ENCODE measurements around the gene ZNF32. TPM values are rescaled to one million over a fixed set of nuclear protein-coding genes. Genes with fewer than 3 reads are reported as not detected.
"Not testable (repeated sequence)": the region's sequence is repeated elsewhere in the genome, so short reads cannot be mapped to it uniquely, and the experiment has no call there.

The ZNF32 gene
- total RNA-seq, 2 experiments from 2014 or later = 18.7 to 19.5 TPM

DNA sequence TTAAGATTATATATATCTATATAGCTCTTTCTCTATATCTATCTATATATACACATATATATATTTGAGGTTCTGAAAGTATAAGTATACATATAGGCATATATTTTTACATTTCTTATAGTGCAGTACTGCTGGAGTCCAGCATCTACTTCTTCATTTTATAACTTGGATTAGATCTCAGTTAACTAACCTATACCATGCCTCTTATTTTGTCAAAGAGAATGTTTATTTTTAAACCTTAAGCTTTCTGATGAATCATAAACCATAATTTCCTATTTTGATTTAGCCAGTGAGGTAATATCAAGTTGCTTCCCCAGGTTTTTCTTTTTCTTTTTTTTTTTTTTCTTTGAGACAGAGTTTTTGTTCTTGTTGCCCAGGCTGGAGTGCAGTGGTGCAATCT lies 8.1 kb downstream of the ZNF32 start:
- Mint-ChIP-seq H3K27ac (no peak overlapping the region), H3K4me3 (no peak overlapping the region), H3K9me3 (peaks cover 25% of the 10 kb centered on the region), H3K4me1 (ENCODE audit: low read depth) (no peaks in the 10 kb centered on the region), H3K36me3 (ENCODE audit: low read depth) (peaks cover 56% of the 10 kb centered on the region), H3K27me3 (no peaks in the 10 kb centered on the region)
- Histone ChIP-seq H3K4me3 (ENCODE audit: low read length) (no peak overlapping the region), H3K4me1 (ENCODE audit: insufficient read depth, low read length) (no peaks in the 10 kb centered on the region), H3K9me3 (ENCODE audit: control insufficient read depth in 1 of 2, insufficient read depth in 1 of 2, low read length in 2 of 2) (peaks cover 26 to 63% of the 10 kb centered on the region in 2 experiments), H3K36me3 (ENCODE audit: insufficient read depth, low read length) (peaks cover 24% of the 10 kb centered on the region), H3K27me3 (ENCODE audit: control insufficient read depth in 1 of 2, insufficient read depth in 2 of 2, low read length in 2 of 2) (no peaks in the 10 kb centered on the region), H3K27ac (ENCODE audit: low read depth in 1 of 2, low read length in 2 of 2) (no peak overlapping the region)
- TF ChIP-seq, protein P1, sequence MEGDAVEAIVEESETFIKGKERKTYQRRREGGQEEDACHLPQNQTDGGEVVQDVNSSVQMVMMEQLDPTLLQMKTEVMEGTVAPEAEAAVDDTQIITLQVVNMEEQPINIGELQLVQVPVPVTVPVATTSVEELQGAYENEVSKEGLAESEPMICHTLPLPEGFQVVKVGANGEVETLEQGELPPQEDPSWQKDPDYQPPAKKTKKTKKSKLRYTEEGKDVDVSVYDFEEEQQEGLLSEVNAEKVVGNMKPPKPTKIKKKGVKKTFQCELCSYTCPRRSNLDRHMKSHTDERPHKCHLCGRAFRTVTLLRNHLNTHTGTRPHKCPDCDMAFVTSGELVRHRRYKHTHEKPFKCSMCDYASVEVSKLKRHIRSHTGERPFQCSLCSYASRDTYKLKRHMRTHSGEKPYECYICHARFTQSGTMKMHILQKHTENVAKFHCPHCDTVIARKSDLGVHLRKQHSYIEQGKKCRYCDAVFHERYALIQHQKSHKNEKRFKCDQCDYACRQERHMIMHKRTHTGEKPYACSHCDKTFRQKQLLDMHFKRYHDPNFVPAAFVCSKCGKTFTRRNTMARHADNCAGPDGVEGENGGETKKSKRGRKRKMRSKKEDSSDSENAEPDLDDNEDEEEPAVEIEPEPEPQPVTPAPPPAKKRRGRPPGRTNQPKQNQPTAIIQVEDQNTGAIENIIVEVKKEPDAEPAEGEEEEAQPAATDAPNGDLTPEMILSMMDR (IDR thresholded peaks at IDR 0.05) = no peak
- POLR2A ChIA-PET = interaction anchor here (2.1 kb wide), 1 partner anchor 8 kb away, joined by 5 read pairs; the partner anchor contains the start of gene ZNF32
- ATAC-seq (ENCODE audit: poor library complexity) (no peak), DNase-seq (no peak)
- intact Hi-C loops (cut with DNase I, micrococcal nuclease) = no loop called here
- CTCF ChIA-PET = no interaction called here

DNA sequence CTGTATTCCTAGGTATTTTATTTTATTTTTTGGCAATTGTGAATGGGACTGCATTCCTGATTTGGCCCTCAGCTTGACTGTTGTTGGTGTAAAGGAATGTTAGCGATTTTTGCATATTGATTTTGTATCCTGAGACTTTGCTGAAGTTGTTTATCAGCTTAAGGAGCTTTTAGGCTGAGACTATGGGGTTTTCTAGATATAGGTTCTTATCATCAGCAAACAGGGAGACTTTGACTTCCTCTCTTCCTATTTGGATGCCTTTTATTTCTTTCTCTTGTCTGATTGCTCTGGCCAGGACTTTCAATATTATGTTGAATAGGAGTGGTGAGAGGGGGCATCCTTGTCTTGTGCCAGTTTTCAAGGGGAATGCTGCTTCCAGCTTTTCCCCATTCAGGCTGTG lies 12.9 kb downstream of the ZNF32 start:
- DNase-seq; intact Hi-C loops (cut with DNase I, micrococcal nuclease); CTCF ChIA-PET; H3K4me1 ChIP-seq (ENCODE audit: insufficient read depth, low read length); H3K27ac ChIP-seq (ENCODE audit: low read depth in 1 of 2, low read length in 2 of 2); H3K27ac Mint-ChIP-seq; POLR2A ChIA-PET; H3K27me3 ChIP-seq (ENCODE audit: control insufficient read depth in 1 of 2, insufficient read depth in 2 of 2, low read length in 2 of 2); H3K4me1 Mint-ChIP-seq (ENCODE audit: low read depth); H3K4me3 Mint-ChIP-seq; H3K4me3 ChIP-seq (ENCODE audit: low read length); H3K27me3 Mint-ChIP-seq; ATAC-seq (ENCODE audit: poor library complexity); H3K36me3 ChIP-seq (ENCODE audit: insufficient read depth, low read length): not testable (repeated sequence)
- H3K9me3 Mint-ChIP-seq = peaks cover 24% of the 10 kb centered on the region
- peaks cover 12 to 15% of the 10 kb centered on the region in 2 experiments for H3K9me3 ChIP-seq (ENCODE audit: control insufficient read depth in 1 of 2, insufficient read depth in 1 of 2, low read length in 2 of 2)
- H3K36me3 Mint-ChIP-seq (ENCODE audit: low read depth) = peaks cover 11% of the 10 kb centered on the region

DNA sequence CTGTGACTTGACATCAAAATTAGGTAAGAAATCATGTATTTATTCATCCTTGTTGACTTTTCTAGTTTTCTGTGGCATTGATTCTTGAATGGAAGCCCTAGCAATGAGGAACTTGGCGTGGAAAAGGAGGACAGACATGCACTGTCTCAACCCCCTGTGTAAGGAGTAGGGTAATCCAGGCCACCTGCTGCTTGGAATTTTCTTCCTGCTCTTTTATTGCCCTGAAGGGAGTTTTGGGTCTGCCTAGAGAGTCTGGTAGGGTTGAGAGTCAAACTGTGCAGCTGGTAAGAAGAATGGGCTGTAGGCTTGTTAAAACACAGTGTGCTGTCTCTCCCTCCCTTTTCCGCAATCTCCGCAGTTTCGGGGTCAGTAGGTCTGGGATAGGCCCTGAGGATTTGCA lies 19.7 kb downstream of the ZNF32 start:
- H3K27me3 Mint-ChIP-seq = no peaks in the 10 kb centered on the region
- Histone ChIP-seq H3K36me3 (ENCODE audit: insufficient read depth, low read length) (no peaks in the 10 kb centered on the region), H3K9me3 (ENCODE audit: control insufficient read depth in 1 of 2, insufficient read depth in 1 of 2, low read length in 2 of 2) (peaks cover 0 to 9% of the 10 kb centered on the region in 2 experiments), H3K27ac (ENCODE audit: low read depth in 1 of 2, low read length in 2 of 2) (no peak overlapping the region), H3K4me1 (ENCODE audit: insufficient read depth, low read length) (no peaks in the 10 kb centered on the region), H3K27me3 (ENCODE audit: control insufficient read depth in 1 of 2, insufficient read depth in 2 of 2, low read length in 2 of 2) (no peaks in the 10 kb centered on the region), H3K4me3 (ENCODE audit: low read length) (no peak overlapping the region)
- DNase-seq (no peak), ATAC-seq (ENCODE audit: poor library complexity) (no peak)
- H3K4me3 Mint-ChIP-seq = no peak overlapping the region
- ChIA-PET POLR2A (no interaction called here), CTCF (no interaction called here)
- peaks cover 7% of the 10 kb centered on the region for H3K9me3 Mint-ChIP-seq
- no peaks in the 10 kb centered on the region for H3K36me3 Mint-ChIP-seq (ENCODE audit: low read depth)
- no peak overlapping the region for H3K27ac Mint-ChIP-seq
- no peaks in the 10 kb centered on the region for H3K4me1 Mint-ChIP-seq (ENCODE audit: low read depth)
- intact Hi-C loops (cut with DNase I, micrococcal nuclease) = no loop called here
- TF ChIP-seq, protein P1 (IDR thresholded peaks at IDR 0.05) = no peak

DNA sequence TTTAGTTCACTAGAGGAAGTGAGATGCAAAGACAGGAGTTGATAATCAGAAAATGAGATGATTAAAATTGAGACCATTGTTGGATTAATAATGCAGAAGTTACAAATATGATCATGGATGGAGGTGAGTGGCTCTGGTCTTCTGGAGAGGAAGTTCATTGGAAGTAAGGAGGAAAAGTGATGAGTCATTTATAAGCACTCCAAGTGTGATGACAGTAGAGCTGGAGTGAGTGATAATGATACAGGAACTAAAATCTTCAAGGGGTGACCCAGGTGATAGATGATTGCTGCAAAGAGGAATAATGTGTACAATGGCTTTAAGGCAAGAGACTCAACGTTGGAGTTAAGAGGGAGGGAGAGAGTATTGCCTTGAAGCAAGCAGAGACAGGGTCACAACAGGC lies 20.7 kb downstream of the ZNF32 start:
- ATAC-seq (ENCODE audit: poor library complexity) (no peak), DNase-seq (no peak)
- H3K4me3 Mint-ChIP-seq = no peak overlapping the region
- H3K27ac Mint-ChIP-seq = no peak overlapping the region
- no peak overlapping the region for H3K4me3 ChIP-seq (ENCODE audit: low read length)
- H3K27ac ChIP-seq (ENCODE audit: low read depth in 1 of 2, low read length in 2 of 2) = no peak overlapping the region
- H3K36me3 Mint-ChIP-seq (ENCODE audit: low read depth) = peaks cover 7% of the 10 kb centered on the region
- peaks cover 6% of the 10 kb centered on the region for H3K4me1 Mint-ChIP-seq (ENCODE audit: low read depth)
- H3K9me3 Mint-ChIP-seq = peaks cover 10% of the 10 kb centered on the region
- no peaks in the 10 kb centered on the region for H3K27me3 ChIP-seq (ENCODE audit: control insufficient read depth in 1 of 2, insufficient read depth in 2 of 2, low read length in 2 of 2)
- intact Hi-C loops (cut with DNase I, micrococcal nuclease) = no loop called here
- ChIA-PET CTCF (no interaction called here), POLR2A (no interaction called here)
- H3K4me1 ChIP-seq (ENCODE audit: insufficient read depth, low read length) = no peaks in the 10 kb centered on the region
- TF ChIP-seq, protein P1 (IDR thresholded peaks at IDR 0.05) = no peak
- no peaks in the 10 kb centered on the region for H3K27me3 Mint-ChIP-seq
- peaks cover 0 to 3% of the 10 kb centered on the region in 2 experiments for H3K9me3 ChIP-seq (ENCODE audit: control insufficient read depth in 1 of 2, insufficient read depth in 1 of 2, low read length in 2 of 2)
- no peaks in the 10 kb centered on the region for H3K36me3 ChIP-seq (ENCODE audit: insufficient read depth, low read length)

All from CD4-positive, alpha-beta T cell (primary cell).